ENCODE data around the gene DNER.

The DNER gene

GRCh38 chr2:229431327-229431954 is 282.9 kb downstream of the DNER start:
- DNase-seq (ENCODE audit: extremely low read depth, low read depth): no peak
- TF ChIP-seq, protein P1, sequence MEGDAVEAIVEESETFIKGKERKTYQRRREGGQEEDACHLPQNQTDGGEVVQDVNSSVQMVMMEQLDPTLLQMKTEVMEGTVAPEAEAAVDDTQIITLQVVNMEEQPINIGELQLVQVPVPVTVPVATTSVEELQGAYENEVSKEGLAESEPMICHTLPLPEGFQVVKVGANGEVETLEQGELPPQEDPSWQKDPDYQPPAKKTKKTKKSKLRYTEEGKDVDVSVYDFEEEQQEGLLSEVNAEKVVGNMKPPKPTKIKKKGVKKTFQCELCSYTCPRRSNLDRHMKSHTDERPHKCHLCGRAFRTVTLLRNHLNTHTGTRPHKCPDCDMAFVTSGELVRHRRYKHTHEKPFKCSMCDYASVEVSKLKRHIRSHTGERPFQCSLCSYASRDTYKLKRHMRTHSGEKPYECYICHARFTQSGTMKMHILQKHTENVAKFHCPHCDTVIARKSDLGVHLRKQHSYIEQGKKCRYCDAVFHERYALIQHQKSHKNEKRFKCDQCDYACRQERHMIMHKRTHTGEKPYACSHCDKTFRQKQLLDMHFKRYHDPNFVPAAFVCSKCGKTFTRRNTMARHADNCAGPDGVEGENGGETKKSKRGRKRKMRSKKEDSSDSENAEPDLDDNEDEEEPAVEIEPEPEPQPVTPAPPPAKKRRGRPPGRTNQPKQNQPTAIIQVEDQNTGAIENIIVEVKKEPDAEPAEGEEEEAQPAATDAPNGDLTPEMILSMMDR (IDR thresholded peaks at IDR 0.05; ENCODE audit: low read depth, low read length): peak; percentile 50

DNA sequence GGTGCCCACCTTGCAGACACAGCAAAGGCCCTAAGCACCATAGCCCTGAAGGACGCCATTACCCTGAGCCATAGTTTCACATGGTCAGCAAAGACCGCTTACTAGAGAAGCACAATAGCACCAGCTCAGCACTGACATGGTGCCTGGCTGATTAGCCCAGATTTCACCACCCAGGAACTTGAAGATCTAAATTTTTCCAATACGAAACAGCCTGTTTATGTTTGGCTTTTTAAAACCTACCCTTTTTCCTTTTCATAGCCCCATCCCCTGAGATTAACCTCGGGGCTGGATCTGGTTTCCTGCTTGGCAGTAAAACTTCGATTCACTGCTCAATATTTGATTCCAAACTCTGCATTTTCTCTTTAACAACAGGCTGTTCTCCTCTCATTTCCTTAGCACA is 284.8 kb downstream of the DNER start:
- TF ChIP-seq, protein P1 (IDR thresholded peaks at IDR 0.05; ENCODE audit: low read depth, low read length): no peak
- no peak for DNase-seq (ENCODE audit: extremely low read depth, low read depth)

DNA sequence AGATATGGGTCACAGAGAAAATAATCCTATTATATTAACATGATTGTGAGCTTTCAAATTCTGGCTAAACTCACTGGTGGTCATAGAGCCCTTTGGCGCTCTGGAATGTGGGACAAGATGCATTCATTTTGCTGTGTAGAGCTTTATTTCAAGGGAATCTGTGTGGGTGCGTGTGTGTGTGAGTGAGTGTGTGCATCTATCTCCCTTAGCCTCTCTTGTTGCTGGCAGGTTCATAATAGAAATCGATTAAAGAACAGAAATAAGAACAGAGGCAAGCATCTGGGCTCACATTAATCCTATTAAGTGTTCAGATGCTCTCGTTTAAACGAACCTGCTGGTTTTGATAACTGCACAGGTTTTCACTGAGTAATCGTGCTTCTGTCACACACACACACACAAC is 287.9 kb downstream of the DNER start:
- no peak for DNase-seq (ENCODE audit: extremely low read depth, low read depth)
- TF ChIP-seq, protein P1 (IDR thresholded peaks at IDR 0.05; ENCODE audit: low read depth, low read length): no peak

- DNase-seq (ENCODE audit: extremely low read depth, low read depth): no peak
- TF ChIP-seq, protein P1 (IDR thresholded peaks at IDR 0.05; ENCODE audit: low read depth, low read length): no peak
These were observed 288.8 kb downstream of the DNER start for GRCh38 chr2:229425598-229425997.

- TF ChIP-seq, protein P1 (IDR thresholded peaks at IDR 0.05; ENCODE audit: low read depth, low read length): no peak
- no peak for DNase-seq (ENCODE audit: extremely low read depth, low read depth)
These were observed 292.3 kb downstream of the DNER start for GRCh38 chr2:229422063-229422462.

DNA sequence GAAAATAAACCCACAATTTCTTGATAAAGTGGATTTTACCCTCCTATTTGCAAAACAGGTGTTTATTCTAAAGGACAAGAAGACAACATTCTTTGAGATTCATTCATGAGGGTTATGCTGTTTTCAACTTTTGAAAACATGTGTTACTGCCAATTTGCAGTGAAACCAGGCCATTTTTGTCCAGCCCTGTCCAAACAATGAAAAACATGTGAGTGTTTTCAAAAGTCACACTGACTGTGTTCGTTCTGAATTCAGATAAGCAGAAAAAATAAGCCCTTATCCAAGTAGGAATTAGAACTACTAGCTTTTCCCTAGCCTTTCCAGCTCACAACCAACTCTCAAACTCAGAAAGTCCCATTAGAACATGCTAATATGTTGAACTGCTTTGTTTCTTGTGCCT is 295.2 kb downstream of the DNER start:
- DNase-seq (ENCODE audit: extremely low read depth, low read depth): peak; percentile 10
- TF ChIP-seq, protein P1 (IDR thresholded peaks at IDR 0.05; ENCODE audit: low read depth, low read length): no peak

DNA sequence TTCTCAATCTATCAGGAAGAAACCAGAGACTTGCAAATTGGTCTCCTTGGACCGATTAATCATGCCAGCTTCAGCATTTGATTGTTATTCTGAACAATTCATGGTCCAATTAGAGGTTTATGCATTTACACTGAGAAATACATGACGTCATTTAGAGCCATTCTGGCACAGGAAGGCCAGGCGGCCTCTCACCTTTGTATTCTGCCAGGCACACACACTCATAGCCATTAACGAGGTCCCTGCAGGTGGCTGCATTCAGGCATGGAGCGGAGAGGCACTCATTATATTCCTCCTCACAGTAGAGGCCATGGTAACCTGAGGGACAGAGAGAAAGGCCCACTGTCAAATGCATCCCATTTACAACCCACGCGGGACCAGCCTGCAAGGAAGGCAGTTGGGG is 296.4 kb downstream of the DNER start:
- no peak for DNase-seq (ENCODE audit: extremely low read depth, low read depth)
- TF ChIP-seq, protein P1 (IDR thresholded peaks at IDR 0.05; ENCODE audit: low read depth, low read length): no peak
